ENCODE data around the gene CLIC6. TPM values are rescaled to one million over a fixed set of nuclear protein-coding genes. Genes with fewer than 3 reads are reported as not detected.
A peak's percentile ranks its signal among the peaks of the same experiment; 100 is the strongest.
"Not testable (repeated sequence)": the region's sequence is repeated elsewhere in the genome, so short reads cannot be mapped to it uniquely, and the experiment has no call there.

CLIC6 gene
- total and polyA plus RNA-seq, 5 donors from 2014 or later, result not detected

GRCh38 chr21:34667761-34668160 lies 1.0 kb upstream of the CLIC6 start:
- Histone ChIP-seq H3K27ac (ENCODE audit: insufficient read depth, low read length, poor library complexity, severe bottlenecking) (no peak overlapping the region), H3K9me3 (ENCODE audit: control insufficient read depth in 2 of 2, low read length in 2 of 2) (no peaks in the 10 kb centered on the region), H3K36me3 (ENCODE audit: control insufficient read depth, insufficient read depth, low read length) (no peaks in the 10 kb centered on the region), H3K4me3 (ENCODE audit: low read depth, low read length) (no peak overlapping the region), H3K27me3 (ENCODE audit: control insufficient read depth, insufficient read depth, low read length) (peaks cover 22% of the 10 kb centered on the region), H3K4me1 (ENCODE audit: control insufficient read depth, insufficient read depth, low read length, poor library complexity, severe bottlenecking) (peaks cover 4% of the 10 kb centered on the region)
- Mint-ChIP-seq H3K36me3 (no peaks in the 10 kb centered on the region), H3K9me3 (peaks cover 0 to 3% (median under 1%) of the 10 kb centered on the region in 7 donors), H3K4me1 (peaks cover 0 to 8% (median 2%) of the 10 kb centered on the region in 4 donors), H3K27me3 (peaks cover 45% of the 10 kb centered on the region), H3K4me3 (no peak overlapping the region), H3K27ac (no peak overlapping the region)
- no peak for ATAC-seq (ENCODE audit: low read depth in 2 of 2)
- DNase-seq, result no peak

GRCh38 chr21:34669149-34669879 lies 520 bp downstream of the CLIC6 start:
- Mint-ChIP-seq H3K36me3 (no peaks in the 10 kb centered on the region), H3K4me3 (peak overlapping the region in 1 of 4 donors; percentile 74), H3K9me3 (peaks cover 0 to 3% (median 0%) of the 10 kb centered on the region in 7 donors), H3K27me3 (peaks cover 55% of the 10 kb centered on the region), H3K4me1 (peaks cover 0 to 8% (median 2%) of the 10 kb centered on the region in 4 donors), H3K27ac (no peak overlapping the region)
- Histone ChIP-seq H3K4me3 (ENCODE audit: low read depth, low read length) (no peak overlapping the region), H3K36me3 (ENCODE audit: control insufficient read depth, insufficient read depth, low read length) (no peaks in the 10 kb centered on the region), H3K27ac (ENCODE audit: insufficient read depth, low read length, poor library complexity, severe bottlenecking) (no peak overlapping the region), H3K27me3 (ENCODE audit: control insufficient read depth, insufficient read depth, low read length) (peaks cover 25% of the 10 kb centered on the region), H3K4me1 (ENCODE audit: control insufficient read depth, insufficient read depth, low read length, poor library complexity, severe bottlenecking) (peaks cover 4% of the 10 kb centered on the region), H3K9me3 (ENCODE audit: control insufficient read depth in 2 of 2, low read length in 2 of 2) (no peaks in the 10 kb centered on the region)
- DNase-seq (peak in 1 of 3 donors; percentile 23), ATAC-seq (ENCODE audit: low read depth in 2 of 2) (peak; percentile 34 to 38)

- H3K36me3 ChIP-seq (ENCODE audit: control insufficient read depth, insufficient read depth, low read length); H3K9me3 ChIP-seq (ENCODE audit: control insufficient read depth in 2 of 2, low read length in 2 of 2); H3K9me3 Mint-ChIP-seq; H3K4me1 ChIP-seq (ENCODE audit: control insufficient read depth, insufficient read depth, low read length, poor library complexity, severe bottlenecking); DNase-seq; H3K27ac ChIP-seq (ENCODE audit: insufficient read depth, low read length, poor library complexity, severe bottlenecking); ATAC-seq (ENCODE audit: low read depth in 2 of 2); H3K4me1 Mint-ChIP-seq; H3K27ac Mint-ChIP-seq; H3K4me3 ChIP-seq (ENCODE audit: low read depth, low read length); H3K36me3 Mint-ChIP-seq; H3K4me3 Mint-ChIP-seq: not testable (repeated sequence)
- peaks cover 61% of the 10 kb centered on the region for H3K27me3 Mint-ChIP-seq
- H3K27me3 ChIP-seq (ENCODE audit: control insufficient read depth, insufficient read depth, low read length), result peaks cover 25% of the 10 kb centered on the region
These were observed 1.1 kb downstream of the CLIC6 start for GRCh38 chr21:34669880-34670219.

GRCh38 chr21:34670220-34670961 lies 1.6 kb downstream of the CLIC6 start:
- no peaks in the 10 kb centered on the region for H3K36me3 ChIP-seq (ENCODE audit: control insufficient read depth, insufficient read depth, low read length)
- H3K36me3 Mint-ChIP-seq, result no peaks in the 10 kb centered on the region
- H3K9me3 ChIP-seq (ENCODE audit: control insufficient read depth in 2 of 2, low read length in 2 of 2), result no peaks in the 10 kb centered on the region
- peak overlapping the region in 2 of 4 donors; percentile 35 to 48 for H3K4me3 Mint-ChIP-seq
- DNase-seq (no peak), ATAC-seq (ENCODE audit: low read depth in 2 of 2) (peak in 1 of 2 donors; percentile 20)
- H3K27me3 Mint-ChIP-seq, result peaks cover 65% of the 10 kb centered on the region
- peaks cover 25% of the 10 kb centered on the region for H3K27me3 ChIP-seq (ENCODE audit: control insufficient read depth, insufficient read depth, low read length)
- no peak overlapping the region for H3K4me3 ChIP-seq (ENCODE audit: low read depth, low read length)
- peaks cover 0 to 8% (median 2%) of the 10 kb centered on the region in 4 donors for H3K4me1 Mint-ChIP-seq
- peaks cover 0 to 1% (median 0%) of the 10 kb centered on the region in 7 donors for H3K9me3 Mint-ChIP-seq
- peaks cover 4% of the 10 kb centered on the region for H3K4me1 ChIP-seq (ENCODE audit: control insufficient read depth, insufficient read depth, low read length, poor library complexity, severe bottlenecking)
- no peak overlapping the region for H3K27ac ChIP-seq (ENCODE audit: insufficient read depth, low read length, poor library complexity, severe bottlenecking)
- no peak overlapping the region for H3K27ac Mint-ChIP-seq

GRCh38 chr21:34670962-34671348 lies 2.2 kb downstream of the CLIC6 start:
- Mint-ChIP-seq H3K36me3 (no peaks in the 10 kb centered on the region), H3K4me1 (peaks cover 0 to 8% (median 2%) of the 10 kb centered on the region in 4 donors), H3K27ac (no peak overlapping the region), H3K27me3 (peaks cover 69% of the 10 kb centered on the region), H3K4me3 (peak overlapping the region in 2 of 4 donors; percentile 35 to 48), H3K9me3 (peaks cover 0 to 1% (median 0%) of the 10 kb centered on the region in 7 donors)
- ATAC-seq (ENCODE audit: low read depth in 2 of 2) (no peak), DNase-seq (no peak)
- Histone ChIP-seq H3K9me3 (ENCODE audit: control insufficient read depth in 2 of 2, low read length in 2 of 2) (no peaks in the 10 kb centered on the region), H3K4me3 (ENCODE audit: low read depth, low read length) (no peak overlapping the region), H3K36me3 (ENCODE audit: control insufficient read depth, insufficient read depth, low read length) (no peaks in the 10 kb centered on the region), H3K4me1 (ENCODE audit: control insufficient read depth, insufficient read depth, low read length, poor library complexity, severe bottlenecking) (peaks cover 4% of the 10 kb centered on the region), H3K27me3 (ENCODE audit: control insufficient read depth, insufficient read depth, low read length) (peaks cover 25% of the 10 kb centered on the region), H3K27ac (ENCODE audit: insufficient read depth, low read length, poor library complexity, severe bottlenecking) (no peak overlapping the region)

GRCh38 chr21:34671462-34671861 lies 2.7 kb downstream of the CLIC6 start:
- DNase-seq (no peak), ATAC-seq (ENCODE audit: low read depth in 2 of 2) (no peak)
- Histone ChIP-seq H3K27ac (ENCODE audit: insufficient read depth, low read length, poor library complexity, severe bottlenecking) (no peak overlapping the region), H3K36me3 (ENCODE audit: control insufficient read depth, insufficient read depth, low read length) (no peaks in the 10 kb centered on the region), H3K4me1 (ENCODE audit: control insufficient read depth, insufficient read depth, low read length, poor library complexity, severe bottlenecking) (peaks cover 4% of the 10 kb centered on the region), H3K4me3 (ENCODE audit: low read depth, low read length) (no peak overlapping the region), H3K27me3 (ENCODE audit: control insufficient read depth, insufficient read depth, low read length) (peaks cover 28% of the 10 kb centered on the region), H3K9me3 (ENCODE audit: control insufficient read depth in 2 of 2, low read length in 2 of 2) (no peaks in the 10 kb centered on the region)
- Mint-ChIP-seq H3K9me3 (peaks cover 0 to 1% (median 0%) of the 10 kb centered on the region in 7 donors), H3K4me3 (peak overlapping the region in 1 of 4 donors; percentile 28), H3K27ac (no peak overlapping the region), H3K4me1 (peaks cover 0 to 8% (median 2%) of the 10 kb centered on the region in 4 donors), H3K27me3 (peaks cover 73% of the 10 kb centered on the region), H3K36me3 (no peaks in the 10 kb centered on the region)

GRCh38 chr21:34671891-34672290 lies 3.1 kb downstream of the CLIC6 start:
- Histone ChIP-seq H3K36me3 (ENCODE audit: control insufficient read depth, insufficient read depth, low read length) (no peaks in the 10 kb centered on the region), H3K4me3 (ENCODE audit: low read depth, low read length) (no peak overlapping the region), H3K4me1 (ENCODE audit: control insufficient read depth, insufficient read depth, low read length, poor library complexity, severe bottlenecking) (peaks cover 4% of the 10 kb centered on the region), H3K27me3 (ENCODE audit: control insufficient read depth, insufficient read depth, low read length) (peaks cover 28% of the 10 kb centered on the region), H3K9me3 (ENCODE audit: control insufficient read depth in 2 of 2, low read length in 2 of 2) (no peaks in the 10 kb centered on the region), H3K27ac (ENCODE audit: insufficient read depth, low read length, poor library complexity, severe bottlenecking) (no peak overlapping the region)
- peaks cover 0 to 8% (median 2%) of the 10 kb centered on the region in 4 donors for H3K4me1 Mint-ChIP-seq
- no peak overlapping the region for H3K27ac Mint-ChIP-seq
- no peak for ATAC-seq (ENCODE audit: low read depth in 2 of 2)
- H3K4me3 Mint-ChIP-seq, result peak overlapping the region in 1 of 4 donors; percentile 28
- no peaks in the 10 kb centered on the region for H3K36me3 Mint-ChIP-seq
- peaks cover 75% of the 10 kb centered on the region for H3K27me3 Mint-ChIP-seq
- peaks cover 0 to 1% (median 0%) of the 10 kb centered on the region in 7 donors for H3K9me3 Mint-ChIP-seq
- DNase-seq, result no peak

Data from CD4-positive, CD25-positive, alpha-beta regulatory T cell (primary cell).